Type B pancreatic cell (in vitro differentiated cells): Measurements from ENCODE around the gene GRAMD2A. TPM values are rescaled to one million over a fixed set of nuclear protein-coding genes. Genes with fewer than 3 reads are reported as not detected.

Experiments
- DNase-seq: peaks from one replicate; pipeline ENCODE4 v3.0.0; 2021; ENCODE audit warnings: mixed read lengths; ENCODE audit not compliant: unreplicated experiment; ENCODE audit errors: extremely low spot score
- H3K27ac Mint-ChIP-seq: 2 replicates; pipeline ENCODE4 v1.8.0; 2021; ENCODE audit warnings: mild to moderate bottlenecking, mixed read lengths
- H3K27me3 Mint-ChIP-seq: 2 replicates; pipeline ENCODE4 v1.8.0; 2021; ENCODE audit warnings: mixed read lengths
- H3K36me3 Mint-ChIP-seq: 2 replicates; pipeline ENCODE4 v1.8.0; 2021; ENCODE audit warnings: mixed read lengths
- H3K4me1 Mint-ChIP-seq: one replicate; pipeline ENCODE4 v1.8.0; 2021; ENCODE audit warnings: mixed read lengths; ENCODE audit not compliant: unreplicated experiment
- H3K4me3 Mint-ChIP-seq: 2 replicates; pipeline ENCODE4 v1.8.0; 2021; ENCODE audit warnings: mild to moderate bottlenecking, mixed read lengths
- H3K9me3 Mint-ChIP-seq: 2 replicates; pipeline ENCODE4 v1.8.0; 2021; ENCODE audit warnings: mixed read lengths
- CTCF ChIP-seq: fragments of 200-600 bp; sonication (generic); conservative IDR thresholded peaks from 2 replicates; pipeline ENCODE4 v1.5.0; 2021; ENCODE audit warnings: antibody characterized with exemption, mild to moderate bottlenecking
- total RNA-seq: library from RNA; stranded (reverse); gene quantifications from 2 replicates; pipeline ENCODE4 v1.2.1, GENCODE V29; 2021; ENCODE audit warnings: low replicate concordance

The GRAMD2A gene
- total RNA-seq, 1 donor from 2014 or later, result 6.0 TPM

- Mint-ChIP-seq H3K4me3 (peak overlapping the region; percentile 60), H3K4me1 (peaks cover 14% of the 10 kb centered on the region), H3K27me3 (peaks cover 40% of the 10 kb centered on the region), H3K36me3 (peaks cover 4% of the 10 kb centered on the region), H3K27ac (peak overlapping the region; percentile 71), H3K9me3 (no peaks in the 10 kb centered on the region)
- TF ChIP-seq CTCF, result no peak
- DNase-seq, result no peak
Observed at GRCh38 chr15:72195101-72195511, 2.5 kb downstream of the GRAMD2A start.

GRCh38 chr15:72193836-72194396, 3.7 kb downstream of the GRAMD2A start:
- Mint-ChIP-seq H3K4me3 (no peak overlapping the region), H3K36me3 (peaks cover 4% of the 10 kb centered on the region), H3K27ac (no peak overlapping the region), H3K4me1 (peaks cover 14% of the 10 kb centered on the region), H3K27me3 (peaks cover 40% of the 10 kb centered on the region), H3K9me3 (no peaks in the 10 kb centered on the region)
- no peak for DNase-seq
- TF ChIP-seq CTCF, result no peak

- no peak for DNase-seq
- Mint-ChIP-seq H3K27me3 (peaks cover 35% of the 10 kb centered on the region), H3K9me3 (no peaks in the 10 kb centered on the region), H3K36me3 (no peaks in the 10 kb centered on the region), H3K4me1 (peaks cover 10% of the 10 kb centered on the region), H3K27ac (no peak overlapping the region), H3K4me3 (no peak overlapping the region)
- TF ChIP-seq CTCF, result no peak
Observed at GRCh38 chr15:72192416-72192815, 5.2 kb downstream of the GRAMD2A start.

- TF ChIP-seq CTCF, result no peak
- Mint-ChIP-seq H3K27me3 (peaks cover 14% of the 10 kb centered on the region), H3K4me1 (peaks cover 14% of the 10 kb centered on the region), H3K4me3 (no peak overlapping the region), H3K9me3 (no peaks in the 10 kb centered on the region), H3K27ac (no peak overlapping the region), H3K36me3 (no peaks in the 10 kb centered on the region)
- DNase-seq, result no peak
Observed at GRCh38 chr15:72189250-72189902, 8.2 kb downstream of the GRAMD2A start.

GRCh38 chr15:72184165-72184811, 13.3 kb downstream of the GRAMD2A start:
- H3K4me1 Mint-ChIP-seq, result peaks cover 14% of the 10 kb centered on the region
- peak overlapping the region; percentile 77 for H3K4me3 Mint-ChIP-seq
- no peaks in the 10 kb centered on the region for H3K9me3 Mint-ChIP-seq
- H3K27me3 Mint-ChIP-seq, result peaks cover 12% of the 10 kb centered on the region
- DNase-seq, result no peak
- H3K36me3 Mint-ChIP-seq, result no peaks in the 10 kb centered on the region
- TF ChIP-seq CTCF, result no peak
- H3K27ac Mint-ChIP-seq, result peak overlapping the region; percentile 80
